Activated gamma-delta T cell treated with anti-CD3 and anti-CD28 coated beads, Interleukin-2, amount 50 U/mL, for 16 hours (primary cell): ENCODE measurements around the gene CFAP299.
"Not testable (repeated sequence)": the region's sequence is repeated elsewhere in the genome, so short reads cannot be mapped to it uniquely, and the experiment has no call there.

Experiments
- DNase-seq: peaks from one replicate; pipeline ENCODE4 v3.0.0-alpha.2; 2020; ENCODE audit warnings: low read depth

CFAP299 gene

DNA sequence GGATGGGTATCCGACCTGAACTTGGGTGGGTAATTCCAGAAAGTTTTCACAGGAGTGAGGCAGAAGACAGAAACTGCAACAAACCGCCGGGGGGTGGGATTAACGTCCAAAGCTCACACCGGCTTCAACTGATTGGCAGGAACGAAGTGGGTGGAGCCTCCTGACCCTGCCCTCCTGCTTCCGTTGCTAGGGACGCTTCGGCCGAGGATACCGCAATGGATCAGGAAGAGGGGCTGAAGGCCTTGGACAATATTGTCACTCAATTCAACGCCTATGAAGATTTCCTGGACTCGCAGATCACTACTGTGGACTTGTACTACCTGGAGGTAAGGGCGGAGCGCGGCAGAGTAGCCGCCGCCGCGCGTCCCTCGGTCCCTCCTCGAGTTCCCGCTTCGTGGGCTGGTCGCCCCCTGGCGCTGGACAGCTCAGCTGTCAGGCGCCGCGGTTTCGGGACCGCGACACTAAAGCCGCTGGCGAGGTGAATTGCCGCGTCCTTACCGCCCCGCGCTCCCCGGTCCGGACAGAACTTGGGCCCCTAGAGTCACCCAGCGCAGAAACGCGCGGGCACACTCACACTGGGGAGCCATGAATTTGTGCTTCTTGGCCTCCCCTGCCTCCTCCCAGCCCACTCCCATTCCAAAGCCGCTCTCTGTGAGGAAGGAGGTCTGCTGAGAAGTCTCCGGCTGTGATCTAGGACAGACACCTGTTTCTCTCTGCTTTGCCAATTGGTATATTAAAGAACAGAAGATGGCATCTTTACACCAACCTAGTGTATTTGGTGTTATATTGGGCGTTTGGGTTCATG, at the start of gene CFAP299:
CFAP299 (plus strand) TSS at position 177 of the 805 bp plus-strand sequence.
- DNase-seq: peak; percentile 5

DNA sequence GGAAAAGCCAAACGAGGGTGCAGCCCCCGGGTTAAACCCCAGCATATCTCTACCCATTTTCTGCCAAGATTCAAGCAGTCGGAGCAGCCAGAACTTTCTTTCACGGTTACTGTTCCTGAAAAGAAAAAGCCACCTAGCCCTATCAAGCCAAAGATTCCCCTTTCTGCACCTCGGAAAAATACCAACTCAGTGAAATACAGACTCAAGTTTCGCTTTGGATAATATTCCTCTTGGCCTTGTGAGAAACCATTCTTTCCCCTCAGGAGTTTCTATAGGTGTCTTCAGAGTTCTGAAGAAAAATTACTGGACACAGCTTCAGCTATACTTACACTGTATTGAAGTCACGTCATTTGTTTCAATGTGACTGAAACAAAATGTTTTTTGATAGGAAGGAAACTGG, 49.1 kb upstream of the CFAP299 start:
- DNase-seq: no peak

DNA sequence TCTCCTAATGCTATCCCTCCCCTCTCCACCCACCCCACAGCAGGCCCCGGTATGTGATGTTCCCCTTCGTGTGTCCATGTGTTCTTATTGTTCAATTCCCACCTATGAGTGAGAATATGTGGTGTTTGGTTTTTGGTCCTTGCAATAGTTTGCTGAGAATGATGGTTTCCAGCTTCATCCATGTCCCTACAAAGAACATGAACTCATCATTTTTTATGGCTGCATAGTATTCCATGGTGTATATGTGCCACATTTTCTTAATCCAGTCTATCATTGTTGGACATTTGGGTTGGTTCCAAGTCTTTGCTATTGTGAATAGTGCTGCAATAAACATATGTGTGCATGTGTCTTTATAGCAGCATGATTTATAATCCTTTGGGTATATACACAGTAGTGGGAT, 44.9 kb upstream of the CFAP299 start:
- not testable (repeated sequence) for DNase-seq

DNA sequence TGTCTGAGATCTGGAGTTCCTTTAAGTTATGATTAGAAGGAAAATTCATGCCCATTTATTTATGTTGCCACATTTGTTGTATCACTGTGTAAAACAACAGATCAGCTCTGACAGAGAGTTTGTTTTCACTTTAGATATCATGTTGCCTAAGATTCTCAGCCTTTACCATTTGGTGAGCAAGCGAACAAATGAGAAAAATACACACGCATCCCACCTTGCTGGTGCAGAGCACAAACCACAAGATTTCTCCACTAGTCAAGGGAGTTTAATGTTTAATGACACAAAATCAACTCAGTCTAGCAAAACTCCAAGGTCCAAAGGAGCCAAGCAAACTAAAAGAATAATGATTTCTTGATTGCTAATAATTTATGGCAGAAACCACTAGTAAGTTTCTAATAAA, 41.3 kb upstream of the CFAP299 start:
- no peak for DNase-seq

DNA sequence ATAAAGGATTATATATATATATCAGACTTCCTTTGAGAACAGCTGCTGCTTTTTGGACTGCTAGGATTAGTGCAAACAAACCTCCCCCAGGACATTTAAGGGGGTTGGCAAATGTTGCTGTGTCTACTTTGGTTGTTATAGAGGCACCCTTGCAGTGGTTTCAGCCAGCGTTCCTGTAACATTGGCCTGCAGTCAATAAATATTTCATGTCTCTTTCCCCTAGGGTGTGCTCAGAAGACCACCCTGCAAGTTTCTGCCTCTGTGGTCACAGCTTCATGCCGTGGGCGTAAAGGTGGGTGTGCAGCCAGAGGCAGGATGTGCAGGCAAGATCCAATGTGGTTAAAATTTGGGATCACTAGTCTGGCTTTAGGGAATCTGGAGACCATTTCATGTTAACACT, 40.2 kb upstream of the CFAP299 start:
- DNase-seq: no peak

DNA sequence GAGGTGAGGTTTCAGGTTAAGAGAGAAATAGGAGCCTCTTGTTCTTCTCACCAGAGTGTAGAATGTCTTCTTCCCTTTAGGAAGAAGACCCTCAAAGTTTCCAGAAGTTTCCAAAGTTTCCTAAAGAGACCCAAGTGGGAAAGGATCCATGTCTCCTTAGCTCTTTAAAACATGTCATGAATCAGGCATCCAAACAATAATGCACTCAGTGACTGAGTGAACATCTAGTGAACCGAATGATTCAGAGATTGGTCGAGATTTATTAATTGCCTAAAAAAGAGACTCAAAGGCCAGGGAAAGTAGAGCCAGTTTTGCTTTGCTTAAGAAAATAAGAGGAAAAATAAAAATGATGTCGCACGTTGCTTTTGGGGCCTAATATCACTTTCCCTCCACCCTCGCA, 39.7 kb upstream of the CFAP299 start:
- no peak for DNase-seq

DNA sequence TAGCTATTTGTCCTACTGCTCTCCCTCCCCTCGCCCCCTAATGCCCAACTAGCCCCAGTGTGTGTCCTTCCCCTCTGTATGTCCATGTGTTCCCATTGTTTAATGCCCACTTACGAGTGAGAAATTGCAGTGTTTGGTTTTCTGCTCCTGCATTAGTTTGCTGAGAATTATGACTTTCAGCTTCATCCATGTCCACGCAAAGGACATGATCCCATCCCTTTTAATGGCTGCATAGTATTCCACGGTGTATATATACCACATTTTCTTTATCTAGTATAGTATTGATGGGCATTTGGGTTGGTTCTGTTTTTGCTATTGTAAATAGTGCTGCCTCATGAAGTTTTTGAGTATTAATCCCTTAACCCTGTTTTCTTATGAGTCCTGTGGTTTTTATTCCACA, 33.6 kb upstream of the CFAP299 start:
- DNase-seq: no peak

DNA sequence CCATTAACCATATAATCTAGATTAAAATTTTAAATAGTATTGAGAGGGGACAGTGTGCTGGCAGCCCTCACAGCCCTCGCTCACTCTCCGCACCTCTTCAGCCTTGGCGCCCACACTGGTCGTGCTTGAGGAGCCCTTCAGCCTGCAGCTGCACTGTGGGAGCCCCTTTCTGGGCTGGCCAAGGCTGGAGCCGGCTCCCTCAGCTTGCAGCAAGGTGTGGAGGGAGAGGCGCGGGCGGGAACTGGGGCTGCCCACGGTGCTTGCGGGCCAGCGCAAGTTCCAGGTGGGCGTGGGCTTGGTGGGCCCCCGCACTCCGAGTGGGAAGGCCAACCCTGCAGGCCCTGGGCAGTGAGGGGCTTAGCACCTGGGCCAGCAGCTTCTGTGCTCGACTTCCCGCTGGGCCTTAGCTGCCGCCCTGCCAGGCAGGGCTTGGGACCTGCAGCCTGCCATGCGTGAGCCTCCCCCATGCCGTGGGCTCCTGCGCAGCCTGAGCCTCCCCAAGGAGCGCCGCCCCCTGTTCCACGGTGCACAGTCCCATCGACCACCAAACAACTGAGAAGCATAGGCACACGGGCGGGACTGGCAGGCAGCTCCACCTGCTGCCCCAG, 32.8 kb upstream of the CFAP299 start:
- no peak for DNase-seq

DNA sequence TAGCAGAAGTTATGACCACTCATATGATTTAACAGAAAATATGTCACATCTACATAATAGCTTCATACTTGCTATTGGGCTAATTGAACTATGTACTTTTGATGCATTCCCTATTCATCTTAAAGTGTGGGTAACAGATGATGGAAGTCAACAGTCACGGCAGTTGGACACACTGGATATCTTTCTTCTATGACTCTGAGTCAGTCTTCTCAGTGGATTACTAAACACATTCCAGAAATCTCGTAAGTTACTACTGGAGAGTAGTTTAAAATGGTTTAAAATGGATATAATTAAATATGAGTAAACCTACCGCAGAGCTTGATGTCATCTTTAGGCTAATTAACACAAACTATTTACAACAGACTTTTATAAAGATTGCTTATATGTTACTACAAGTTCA, 30.1 kb upstream of the CFAP299 start:
- no peak for DNase-seq

DNA sequence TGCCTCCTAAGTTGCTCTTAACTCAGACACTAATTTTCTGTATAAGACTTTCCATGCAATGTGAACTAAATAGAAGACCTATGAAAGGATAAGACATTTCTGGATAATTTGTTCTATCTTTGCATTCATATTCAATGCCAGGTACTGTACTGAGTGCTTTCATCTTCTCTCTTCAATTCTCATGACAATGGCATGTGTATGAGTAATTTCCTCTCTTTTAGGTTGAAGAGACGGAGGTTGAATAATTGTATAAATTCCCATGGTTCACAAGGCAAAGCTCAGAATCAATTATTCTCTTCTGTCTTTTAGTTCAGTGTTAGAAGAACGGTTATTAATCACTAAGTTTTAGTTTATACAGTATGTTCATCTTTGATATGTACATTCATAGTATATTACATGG, 29.3 kb upstream of the CFAP299 start:
- no peak for DNase-seq

DNA sequence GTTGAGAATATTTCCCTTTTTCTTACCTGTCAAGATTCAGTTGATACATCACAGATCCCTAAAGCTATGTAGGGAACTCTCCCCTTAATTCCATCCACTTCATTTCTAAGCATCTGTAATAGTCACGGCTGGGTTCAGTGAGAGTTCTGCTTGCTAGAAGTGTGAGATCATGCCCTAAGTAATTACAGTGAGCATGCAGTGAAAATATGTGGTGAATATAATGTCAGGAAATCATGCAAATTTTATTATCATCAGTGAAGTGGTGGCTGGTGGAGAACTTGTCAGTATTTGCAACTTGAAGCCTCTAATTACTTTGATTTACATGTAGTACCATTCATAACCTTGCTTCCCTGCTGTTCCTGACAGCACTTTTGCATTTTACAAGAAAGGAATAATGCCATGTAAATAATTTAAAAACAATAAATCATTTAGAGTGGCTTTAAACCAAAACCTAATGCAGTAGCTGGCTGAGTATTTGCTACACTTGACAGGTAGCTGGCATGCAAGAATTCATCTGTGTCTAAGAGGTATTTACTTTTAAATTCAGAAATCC, 28.3 kb upstream of the CFAP299 start:
- no peak for DNase-seq

DNA sequence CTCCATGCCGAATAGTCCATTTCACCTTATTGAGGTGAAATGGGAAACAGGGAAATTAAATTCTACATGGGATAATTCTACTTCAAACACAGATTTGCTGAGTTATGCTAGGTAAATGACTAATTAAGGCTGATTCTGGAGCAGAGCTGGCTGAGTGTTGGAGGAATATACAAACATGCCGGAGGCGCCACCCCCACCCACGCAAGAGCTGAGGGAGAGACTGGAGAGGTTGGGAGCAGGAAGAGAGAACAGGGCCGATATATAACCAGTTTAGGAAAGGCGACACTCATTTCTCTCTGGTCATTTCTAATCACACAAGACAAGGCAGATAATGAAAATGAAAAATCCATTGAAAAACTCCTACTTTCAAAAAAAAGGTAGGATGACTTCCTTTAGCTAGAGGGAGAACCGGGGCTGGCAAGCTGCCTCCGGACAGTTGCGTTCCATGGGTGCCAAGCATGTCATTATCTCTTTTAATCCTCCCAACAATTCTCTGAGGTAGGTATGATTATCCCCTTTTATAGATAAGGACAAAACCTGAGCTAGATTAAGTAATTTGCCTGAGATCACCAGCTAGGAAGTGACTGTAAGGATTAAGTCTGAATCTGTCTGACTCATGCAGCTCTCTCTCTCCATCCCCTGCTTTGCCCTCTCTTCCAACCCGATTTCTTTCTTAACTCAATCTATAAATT, 27.6 kb upstream of the CFAP299 start:
- no peak for DNase-seq

DNA sequence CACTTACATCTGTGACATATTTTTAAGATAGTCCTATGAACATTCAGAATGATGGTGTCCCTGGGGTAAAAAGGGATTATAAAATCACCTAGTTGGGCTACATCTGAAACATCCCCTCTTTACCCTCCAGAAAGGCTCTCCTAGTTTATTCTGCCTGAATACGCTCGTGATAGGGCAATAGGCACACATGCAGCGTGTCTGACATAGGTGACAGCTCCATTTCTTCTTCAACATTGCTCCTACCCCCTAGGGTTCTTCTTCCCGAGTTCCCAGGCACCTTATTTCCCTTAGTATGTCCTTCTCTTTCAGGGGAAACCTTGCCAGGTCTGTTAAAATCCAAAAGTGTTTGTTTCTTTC, 27.1 kb upstream of the CFAP299 start:
- no peak for DNase-seq

DNA sequence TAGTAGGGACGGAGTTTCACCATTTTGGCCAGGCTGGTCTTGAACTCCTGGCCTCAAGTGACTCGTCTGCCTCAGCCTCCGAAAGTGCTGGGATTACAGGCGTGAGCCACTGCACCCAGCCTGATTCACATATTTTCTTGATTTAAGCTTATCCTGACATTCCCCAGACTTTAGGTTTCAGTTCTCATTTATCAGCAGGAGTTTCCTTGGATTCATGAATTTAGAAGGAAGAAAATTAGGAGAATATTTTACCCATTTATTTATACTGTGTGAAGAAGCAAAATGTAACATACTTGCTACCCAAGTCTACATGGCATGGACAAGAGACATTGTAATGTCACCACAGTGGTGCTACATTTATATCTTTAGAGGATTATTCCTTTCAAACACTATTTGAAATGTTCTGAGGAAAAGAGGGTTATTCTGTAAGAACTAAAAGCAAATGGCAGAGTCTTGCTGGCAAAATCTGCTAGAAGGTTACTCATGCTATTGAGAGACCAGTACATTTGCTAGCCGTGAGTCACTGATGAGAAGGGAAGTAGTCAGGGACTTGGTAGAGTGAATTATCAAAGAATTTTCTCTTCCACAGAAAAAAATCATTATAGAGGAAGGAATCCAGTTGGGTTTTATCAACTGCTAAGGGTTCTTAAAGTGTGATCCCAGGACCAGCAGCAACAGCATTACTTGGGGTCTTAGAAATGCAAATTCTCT, 26.1 kb upstream of the CFAP299 start:
- no peak for DNase-seq

DNA sequence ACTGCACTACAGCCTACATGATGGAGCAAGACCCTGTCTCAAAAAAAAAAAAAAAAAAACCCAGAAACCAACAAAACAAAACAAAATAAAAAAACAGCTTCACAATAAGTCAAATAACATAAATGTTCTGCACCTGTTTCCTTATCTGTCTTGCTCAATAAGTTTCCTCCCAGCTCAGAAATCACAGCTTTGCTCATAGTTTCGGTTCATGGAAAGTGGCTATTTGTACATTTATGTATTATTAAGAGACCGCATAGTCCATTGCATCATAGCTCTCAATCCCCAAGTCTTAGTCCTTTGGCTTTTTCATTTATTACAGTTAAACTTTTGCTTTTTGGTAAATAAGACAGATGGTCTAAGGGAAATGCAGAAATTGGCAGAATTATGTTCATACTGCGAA, 24.4 kb upstream of the CFAP299 start:
- DNase-seq: no peak

DNA sequence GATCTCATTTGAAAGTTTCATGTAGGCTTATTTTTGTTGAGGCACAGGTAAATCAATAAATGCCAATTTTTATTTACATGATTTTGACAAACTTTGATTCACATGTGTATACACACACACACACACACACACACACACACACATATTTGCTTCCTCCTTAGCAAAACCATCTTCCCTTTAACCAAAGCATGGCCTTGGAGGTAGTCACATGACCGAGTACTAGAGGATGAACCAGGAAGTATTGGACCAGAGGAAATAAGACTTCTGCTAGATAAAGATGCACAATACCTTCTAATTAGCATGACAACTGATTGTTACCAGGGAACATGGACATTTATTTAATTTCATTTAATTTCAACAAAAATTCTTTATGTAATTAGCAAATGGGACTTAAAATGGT, 23.4 kb upstream of the CFAP299 start:
- DNase-seq: no peak

DNA sequence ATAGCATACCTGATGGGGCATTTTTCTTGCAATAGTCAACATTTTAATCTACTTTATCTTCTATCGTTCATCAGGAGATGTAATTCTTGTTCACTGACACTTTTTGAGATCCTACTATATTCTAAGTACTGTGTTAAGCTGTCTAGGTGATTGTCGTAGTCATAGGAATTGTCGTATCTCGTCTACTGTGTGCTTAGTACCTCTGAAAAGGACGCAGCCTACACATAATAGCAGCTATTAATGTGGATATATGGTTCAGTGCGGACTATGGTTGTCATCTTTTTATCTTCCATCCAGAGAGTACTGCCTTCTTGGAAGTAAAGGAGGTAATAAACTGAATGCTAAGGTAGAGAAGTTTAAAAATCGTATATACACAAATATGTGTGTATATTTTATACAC, 21.9 kb upstream of the CFAP299 start:
- no peak for DNase-seq

DNA sequence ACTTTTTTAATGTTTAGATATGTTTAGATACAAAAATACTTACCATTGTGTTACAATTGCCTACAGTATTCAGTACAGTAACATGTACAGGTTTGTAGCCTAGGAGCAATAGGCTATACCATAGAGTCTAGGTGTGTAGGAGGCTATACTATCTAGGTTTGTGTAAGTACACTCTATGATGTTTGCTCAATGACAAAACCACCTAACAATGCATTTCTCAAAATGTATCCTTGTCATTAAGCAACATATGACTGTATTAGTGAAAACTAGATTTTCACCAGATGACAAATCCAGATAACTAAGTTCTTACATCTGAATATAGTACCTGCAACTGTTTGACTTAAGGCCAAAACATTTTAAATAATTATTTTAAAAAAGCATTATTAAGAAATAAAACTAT, 19.7 kb upstream of the CFAP299 start:
- DNase-seq: not testable (repeated sequence)

DNA sequence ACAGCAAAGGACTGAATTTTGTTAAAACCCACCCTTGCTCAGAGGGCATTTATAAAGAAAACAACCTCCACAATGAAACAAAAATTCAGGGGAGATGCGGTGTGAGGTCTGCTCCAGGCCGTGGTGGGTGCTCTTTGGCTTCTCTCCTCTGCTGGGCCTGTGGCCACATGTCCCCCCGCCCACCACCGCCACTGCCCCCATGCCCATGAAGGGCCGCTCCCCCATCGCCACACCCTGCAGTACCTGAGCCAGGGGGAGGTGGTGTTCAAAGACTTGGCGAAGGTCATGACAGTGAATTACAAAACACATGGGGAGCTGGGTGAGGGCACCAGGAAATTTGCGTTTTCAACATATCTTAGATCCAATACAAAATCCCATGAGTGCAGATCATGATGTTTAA, 14.2 kb upstream of the CFAP299 start:
- no peak for DNase-seq

DNA sequence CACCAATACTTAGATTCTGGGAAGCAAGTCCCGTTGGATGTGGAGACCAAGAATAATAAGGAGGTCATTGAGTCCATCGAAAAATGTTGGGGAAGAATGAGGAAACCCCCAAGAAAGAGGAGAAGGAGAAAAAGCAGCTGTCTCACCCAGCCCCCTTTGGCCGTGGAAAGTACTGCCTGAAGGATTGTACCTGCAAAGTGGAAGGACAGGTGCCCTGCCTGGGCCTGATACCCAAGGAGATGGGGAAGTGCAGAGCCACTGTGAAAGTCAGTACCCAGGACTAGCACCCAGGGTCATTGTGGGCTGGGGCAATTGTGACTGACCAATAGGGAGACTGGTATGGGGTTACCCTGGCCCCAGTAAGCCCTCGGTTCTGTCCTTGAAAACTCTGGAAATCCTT, 13.8 kb upstream of the CFAP299 start:
- DNase-seq: no peak

DNA sequence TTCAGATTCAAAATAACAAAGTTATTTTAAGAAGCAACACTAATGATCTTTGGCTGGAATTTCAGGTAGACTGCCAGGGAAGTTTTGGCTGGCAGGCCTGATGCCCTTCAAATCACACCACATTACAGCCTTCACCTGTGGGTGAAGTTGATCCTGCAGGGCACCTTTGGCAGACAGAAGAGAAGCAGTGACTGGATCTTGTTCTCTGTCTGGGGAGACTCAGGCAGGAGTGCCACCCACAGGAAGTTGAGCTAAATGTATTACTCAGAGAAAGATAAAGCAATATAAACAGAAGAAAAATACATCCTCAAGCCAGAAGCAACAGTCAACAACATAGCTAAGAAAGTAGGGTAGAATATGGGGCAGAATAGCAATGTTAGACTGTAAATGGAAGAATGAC, 12.8 kb upstream of the CFAP299 start:
- DNase-seq: no peak

DNA sequence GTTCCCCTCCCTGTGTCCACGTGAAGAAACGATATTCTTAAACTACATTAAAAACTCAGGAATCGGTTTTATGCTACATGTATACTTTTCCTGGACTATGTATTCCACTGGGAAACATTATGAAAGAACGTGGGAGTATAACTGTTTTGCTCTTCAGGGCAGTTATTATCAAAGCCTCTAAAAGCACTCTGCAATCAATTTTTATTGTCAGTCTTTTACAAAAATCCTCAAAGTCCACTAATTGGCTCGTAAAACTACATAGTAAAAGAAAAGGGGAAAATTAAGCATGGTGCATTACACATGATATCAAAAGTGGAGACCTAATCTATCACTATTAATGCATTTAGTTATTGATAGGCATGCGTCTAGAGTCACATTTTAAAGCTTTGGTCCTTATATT, 11.4 kb upstream of the CFAP299 start:
- no peak for DNase-seq

DNA sequence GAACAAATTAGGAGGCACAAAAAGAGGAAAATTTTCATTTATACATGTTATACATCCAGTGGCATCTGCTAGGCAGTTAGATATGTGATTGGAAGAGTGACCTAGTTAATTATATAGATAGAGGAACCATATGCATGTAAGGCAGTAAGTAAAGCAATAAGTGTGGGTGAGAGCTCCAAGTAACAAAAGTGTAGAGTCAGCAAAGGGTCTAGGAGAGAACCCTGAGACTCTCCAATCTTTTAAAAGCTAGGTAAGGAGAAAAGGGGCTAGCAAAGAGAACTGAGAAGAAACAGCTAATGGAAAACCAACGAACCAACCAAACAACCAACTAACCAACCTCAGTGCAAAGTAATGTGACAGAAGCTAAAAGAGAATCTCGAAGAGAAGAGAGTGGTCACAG, 3.8 kb upstream of the CFAP299 start:
- DNase-seq: no peak
